ENCODE measurements around the gene GNG2. TPM values are rescaled to one million over a fixed set of nuclear protein-coding genes. Genes with fewer than 3 reads are reported as not detected.

GNG2 gene
- total and polyA plus RNA-seq, 2 donors from 2014 or later = 4.0 to 35.6 TPM

DNA sequence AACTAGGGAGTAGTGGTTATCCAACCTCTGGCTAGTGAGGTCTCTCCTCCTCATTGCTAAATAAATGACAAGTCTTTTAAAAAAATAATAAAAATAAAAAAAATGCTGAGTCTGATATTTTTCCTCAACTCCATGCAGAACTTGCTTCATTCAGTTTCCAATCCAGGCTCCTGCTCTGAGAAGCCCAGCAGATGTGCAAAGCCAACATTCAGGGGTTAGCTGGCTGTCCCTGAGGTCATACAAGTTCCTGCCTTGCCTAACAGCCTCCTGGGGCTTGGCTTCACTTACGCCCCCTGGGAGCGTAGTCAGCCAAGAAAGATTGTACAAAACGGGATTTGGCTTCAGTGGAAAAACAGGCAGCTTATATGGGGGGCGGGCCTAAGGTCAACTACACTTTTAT lies 152.2 kb downstream of the GNG2 start:
- peaks cover 1 to 30% (median 16%) of the 10 kb centered on the region in 3 donors for H3K36me3 ChIP-seq (ENCODE audit: control insufficient read depth in 2 of 3, insufficient read depth in 3 of 3, low read length in 3 of 3)
- no peaks in the 10 kb centered on the region for H3K27me3 ChIP-seq (ENCODE audit: control insufficient read depth, insufficient read depth, low read length)
- DNase-seq (peak in 2 of 5 donors; percentile 29 to 88), FAIRE-seq (no peak)
- H3K9ac ChIP-seq (ENCODE audit: low read length in 3 of 3) = no peak overlapping the region
- TF ChIP-seq, protein P1, sequence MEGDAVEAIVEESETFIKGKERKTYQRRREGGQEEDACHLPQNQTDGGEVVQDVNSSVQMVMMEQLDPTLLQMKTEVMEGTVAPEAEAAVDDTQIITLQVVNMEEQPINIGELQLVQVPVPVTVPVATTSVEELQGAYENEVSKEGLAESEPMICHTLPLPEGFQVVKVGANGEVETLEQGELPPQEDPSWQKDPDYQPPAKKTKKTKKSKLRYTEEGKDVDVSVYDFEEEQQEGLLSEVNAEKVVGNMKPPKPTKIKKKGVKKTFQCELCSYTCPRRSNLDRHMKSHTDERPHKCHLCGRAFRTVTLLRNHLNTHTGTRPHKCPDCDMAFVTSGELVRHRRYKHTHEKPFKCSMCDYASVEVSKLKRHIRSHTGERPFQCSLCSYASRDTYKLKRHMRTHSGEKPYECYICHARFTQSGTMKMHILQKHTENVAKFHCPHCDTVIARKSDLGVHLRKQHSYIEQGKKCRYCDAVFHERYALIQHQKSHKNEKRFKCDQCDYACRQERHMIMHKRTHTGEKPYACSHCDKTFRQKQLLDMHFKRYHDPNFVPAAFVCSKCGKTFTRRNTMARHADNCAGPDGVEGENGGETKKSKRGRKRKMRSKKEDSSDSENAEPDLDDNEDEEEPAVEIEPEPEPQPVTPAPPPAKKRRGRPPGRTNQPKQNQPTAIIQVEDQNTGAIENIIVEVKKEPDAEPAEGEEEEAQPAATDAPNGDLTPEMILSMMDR (IDR thresholded peaks at IDR 0.05; ENCODE audit: borderline replicate concordance, extremely low read depth, insufficient read depth) = no peak
- H3K9me3 ChIP-seq (ENCODE audit: control insufficient read depth in 2 of 3, insufficient read depth in 1 of 3, low read length in 3 of 3) = no peaks in the 10 kb centered on the region
- intact Hi-C loops (cut with DNase I) = no loop called here
- H3K4me3 ChIP-seq (ENCODE audit: low read length in 3 of 3) = no peak overlapping the region
- no peak overlapping the region for H3K27ac ChIP-seq (ENCODE audit: low read depth in 2 of 2, low read length in 2 of 2)
- peaks cover 0 to 3% (median 0%) of the 10 kb centered on the region in 3 donors for H3K4me1 ChIP-seq (ENCODE audit: control insufficient read depth in 2 of 3, insufficient read depth in 2 of 3, low read depth in 1 of 3, low read length in 3 of 3)

DNA sequence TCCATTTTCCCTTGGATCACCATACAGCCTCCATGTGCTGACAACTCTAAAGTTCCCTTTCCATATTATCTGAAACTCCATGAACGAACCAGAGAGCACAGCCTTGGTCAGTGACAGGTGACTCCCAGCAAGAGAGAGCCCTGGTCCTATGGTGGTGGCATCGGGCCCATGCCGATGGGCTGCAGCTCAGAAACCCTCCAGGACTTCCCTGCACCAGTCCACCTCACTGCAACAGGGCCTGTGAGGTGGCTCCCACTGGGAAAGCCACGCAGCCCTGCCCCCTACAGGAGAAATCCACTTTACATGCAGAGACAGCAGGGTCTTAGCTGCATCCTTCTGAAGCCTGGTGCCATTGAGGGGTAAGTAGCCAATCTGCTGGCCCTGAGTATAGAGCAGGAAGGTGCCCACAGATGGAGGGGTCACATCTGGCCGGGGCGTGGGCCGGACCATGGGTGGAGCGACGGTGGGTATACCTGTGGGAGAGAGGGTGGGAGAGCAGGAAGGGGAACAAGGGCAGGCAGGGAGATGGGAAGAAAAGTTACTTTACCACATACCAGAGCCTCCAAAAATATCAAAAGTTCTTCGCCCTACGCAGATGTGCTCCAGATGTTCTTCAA lies 153.7 kb downstream of the GNG2 start:
- intact Hi-C loops (cut with DNase I) = no loop called here
- H3K36me3 ChIP-seq (ENCODE audit: control insufficient read depth in 2 of 3, insufficient read depth in 3 of 3, low read length in 3 of 3) = peaks cover 0 to 28% (median 7%) of the 10 kb centered on the region in 3 donors
- no peak overlapping the region for H3K4me3 ChIP-seq (ENCODE audit: low read length in 3 of 3)
- no peak overlapping the region for H3K27ac ChIP-seq (ENCODE audit: low read depth in 2 of 2, low read length in 2 of 2)
- no peaks in the 10 kb centered on the region for H3K9me3 ChIP-seq (ENCODE audit: control insufficient read depth in 2 of 3, insufficient read depth in 1 of 3, low read length in 3 of 3)
- no peaks in the 10 kb centered on the region for H3K27me3 ChIP-seq (ENCODE audit: control insufficient read depth, insufficient read depth, low read length)
- DNase-seq (no peak), FAIRE-seq (no peak)
- no peak overlapping the region for H3K9ac ChIP-seq (ENCODE audit: low read length in 3 of 3)
- H3K4me1 ChIP-seq (ENCODE audit: control insufficient read depth in 2 of 3, insufficient read depth in 2 of 3, low read depth in 1 of 3, low read length in 3 of 3) = peaks cover 0 to 3% (median 0%) of the 10 kb centered on the region in 3 donors
- TF ChIP-seq, protein P1 (IDR thresholded peaks at IDR 0.05; ENCODE audit: borderline replicate concordance, extremely low read depth, insufficient read depth) = no peak

DNA sequence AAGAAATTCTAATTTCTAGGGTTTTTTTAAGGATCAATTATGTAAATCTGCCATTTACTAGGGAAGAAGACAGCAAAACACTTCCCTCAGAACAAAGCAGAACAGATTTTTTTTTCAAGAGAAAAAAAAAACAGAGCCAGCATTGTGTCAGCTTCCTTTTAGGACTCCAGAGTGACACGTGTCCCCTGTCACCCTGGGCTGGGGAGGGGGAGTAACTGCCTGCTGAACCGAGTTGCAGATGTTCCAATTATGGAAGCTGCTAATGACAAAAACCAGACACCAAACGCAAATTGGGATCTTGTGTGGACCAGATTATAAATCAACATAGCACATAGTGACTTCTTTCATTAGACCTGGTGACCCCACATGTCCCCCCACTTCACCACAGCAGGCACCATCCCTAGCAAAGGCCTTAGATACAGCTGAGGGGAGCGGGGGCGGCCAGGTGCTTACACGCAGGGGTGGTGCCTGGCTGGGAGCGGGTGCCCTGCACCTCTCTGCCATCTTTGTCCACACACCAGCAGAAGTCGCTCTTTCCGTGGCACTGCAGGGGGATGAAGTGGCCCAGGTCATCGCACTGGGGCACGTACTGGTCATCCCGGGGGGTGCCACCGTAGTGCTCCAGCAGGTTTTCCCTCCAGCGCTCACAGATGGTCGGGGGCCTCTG lies 154.3 kb downstream of the GNG2 start:
- no peak overlapping the region for H3K27ac ChIP-seq (ENCODE audit: low read depth in 2 of 2, low read length in 2 of 2)
- no peaks in the 10 kb centered on the region for H3K27me3 ChIP-seq (ENCODE audit: control insufficient read depth, insufficient read depth, low read length)

More for the DNA sequence above, 154.3 kb downstream of the GNG2 start:
- Histone ChIP-seq H3K36me3 (ENCODE audit: control insufficient read depth in 2 of 3, insufficient read depth in 3 of 3, low read length in 3 of 3) (peaks cover 0 to 28% (median 7%) of the 10 kb centered on the region in 3 donors), H3K9me3 (ENCODE audit: control insufficient read depth in 2 of 3, insufficient read depth in 1 of 3, low read length in 3 of 3) (no peaks in the 10 kb centered on the region), H3K9ac (ENCODE audit: low read length in 3 of 3) (no peak overlapping the region), H3K4me1 (ENCODE audit: control insufficient read depth in 2 of 3, insufficient read depth in 2 of 3, low read depth in 1 of 3, low read length in 3 of 3) (peaks cover 0 to 3% (median 0%) of the 10 kb centered on the region in 3 donors), H3K4me3 (ENCODE audit: low read length in 3 of 3) (no peak overlapping the region)
- DNase-seq = no peak
- intact Hi-C loops (cut with DNase I) = no loop called here
- TF ChIP-seq, protein P1 (IDR thresholded peaks at IDR 0.05; ENCODE audit: borderline replicate concordance, extremely low read depth, insufficient read depth) = no peak
- no peak for FAIRE-seq
